NT2/D1 (cell line): ENCODE results near the gene HIPK2.

ENCODE experiments used
- DNase-seq: peaks from one replicate; pipeline ENCODE4 v3.0.0-alpha.2; 2011; ENCODE audit warnings: low read depth, low spot score
- H3K27me3 ChIP-seq: 2 replicates; pipeline ENCODE4 v1.6.0; 2011; ENCODE audit warnings: mild to moderate bottlenecking; ENCODE audit not compliant: insufficient read length, insufficient read depth
- H3K36me3 ChIP-seq: 2 replicates; pipeline ENCODE4 v1.6.1; 2011; ENCODE audit warnings: mild to moderate bottlenecking, low read length, mixed read lengths; ENCODE audit not compliant: insufficient read depth, insufficient read length
- H3K4me1 ChIP-seq: 2 replicates; pipeline ENCODE4 v1.5.1; 2011; ENCODE audit not compliant: insufficient read depth, insufficient read length
- H3K4me3 ChIP-seq: 2 replicates; pipeline ENCODE4 v1.5.1; 2011; ENCODE audit warnings: low read depth; ENCODE audit not compliant: insufficient read length
- H3K9ac ChIP-seq: 2 replicates; pipeline ENCODE4 v1.6.0; 2011; ENCODE audit warnings: low read depth; ENCODE audit not compliant: insufficient read length
- H3K9me3 ChIP-seq: 2 replicates; pipeline ENCODE4 v1.5.1; 2011; ENCODE audit warnings: mild to moderate bottlenecking, low read length; ENCODE audit not compliant: insufficient read depth
- SUZ12 ChIP-seq: IDR thresholded peaks from 2 replicates; pipeline ENCODE4 v1.6.1; 2011; ENCODE audit not compliant: insufficient read length, insufficient read depth; ENCODE audit errors: extremely low read depth
- YY1 ChIP-seq: IDR thresholded peaks from 2 replicates; pipeline ENCODE4 v1.6.1; 2011; ENCODE audit not compliant: insufficient read length, insufficient read depth
- ZNF274 ChIP-seq: IDR thresholded peaks from 2 replicates; pipeline ENCODE4 v1.6.1; 2011; ENCODE audit warnings: mild to moderate bottlenecking, low read depth, low read length

HIPK2 gene

DNA sequence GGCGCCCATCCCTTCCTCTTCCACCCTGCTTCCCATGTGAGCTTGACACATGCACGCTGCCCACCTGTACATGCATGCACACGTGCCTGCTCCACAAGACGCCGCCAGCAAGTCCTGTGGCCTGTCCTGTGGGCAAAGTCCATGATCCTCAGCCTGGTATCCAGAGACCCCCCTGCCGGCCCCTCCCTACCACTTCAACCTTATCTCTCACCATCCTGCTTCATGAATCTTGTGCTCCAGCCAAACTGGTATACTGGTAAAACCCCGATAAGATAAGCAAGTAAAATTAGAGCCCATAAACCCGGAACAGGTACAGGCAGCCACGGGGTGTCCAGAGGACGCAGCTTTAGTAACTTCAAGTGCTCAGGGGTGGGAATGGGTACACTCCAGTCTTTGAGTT, 39.5 kb upstream of the HIPK2 start:
- TF ChIP-seq ZNF274 (no peak), YY1 (no peak), SUZ12 (no peak)
- no peak for DNase-seq
- Histone ChIP-seq H3K9me3 (no peaks in the 10 kb centered on the region), H3K4me1 (no peaks in the 10 kb centered on the region), H3K4me3 (no peak overlapping the region), H3K27me3 (no peaks in the 10 kb centered on the region), H3K9ac (no peak overlapping the region), H3K36me3 (no peaks in the 10 kb centered on the region)

DNA sequence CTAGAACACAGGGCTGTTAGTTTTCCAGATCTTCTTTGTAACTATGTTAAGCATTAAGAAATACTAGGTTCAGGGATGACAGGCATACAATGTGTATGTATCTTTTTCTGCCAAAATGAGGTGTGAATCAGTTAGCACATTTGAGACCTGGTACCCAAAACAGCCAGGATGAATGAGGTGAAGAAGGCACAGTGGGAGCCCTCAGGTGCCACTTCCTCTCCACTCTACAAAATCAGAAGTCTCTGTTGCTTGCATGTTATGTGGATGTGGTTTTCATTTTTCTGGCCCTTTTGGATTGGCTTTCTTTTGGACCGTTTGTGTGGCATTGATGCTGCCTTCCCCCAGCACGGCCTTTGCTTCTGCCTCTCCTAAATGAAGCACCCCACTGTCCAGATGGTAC, 35.9 kb upstream of the HIPK2 start:
- H3K36me3 ChIP-seq = no peaks in the 10 kb centered on the region
- no peaks in the 10 kb centered on the region for H3K9me3 ChIP-seq
- no peaks in the 10 kb centered on the region for H3K4me1 ChIP-seq
- no peaks in the 10 kb centered on the region for H3K27me3 ChIP-seq
- no peak overlapping the region for H3K4me3 ChIP-seq
- no peak overlapping the region for H3K9ac ChIP-seq
- no peak for DNase-seq
- TF ChIP-seq SUZ12 = no peak
- no peak for TF ChIP-seq YY1
- no peak for TF ChIP-seq ZNF274

DNA sequence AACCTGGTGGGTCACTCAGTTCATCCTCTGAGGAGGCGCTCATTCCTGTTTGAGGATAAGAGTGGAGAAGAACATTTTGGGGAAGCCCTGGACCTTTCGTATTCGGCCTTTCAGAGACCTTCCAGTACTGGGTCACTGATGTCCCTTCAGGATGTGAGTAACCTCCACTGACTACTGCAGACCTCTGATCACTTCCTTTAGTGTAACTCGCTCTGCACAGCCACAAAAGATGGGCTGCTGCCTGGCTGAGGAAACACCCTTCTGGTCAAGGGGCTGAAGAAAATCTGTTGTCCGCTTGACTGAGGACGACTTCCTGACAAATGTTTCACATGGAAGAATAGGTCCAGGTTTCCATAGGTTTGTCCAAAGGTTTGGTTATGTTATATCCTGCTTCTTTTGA, 35.4 kb upstream of the HIPK2 start:
- H3K36me3 ChIP-seq = no peaks in the 10 kb centered on the region

DNA sequence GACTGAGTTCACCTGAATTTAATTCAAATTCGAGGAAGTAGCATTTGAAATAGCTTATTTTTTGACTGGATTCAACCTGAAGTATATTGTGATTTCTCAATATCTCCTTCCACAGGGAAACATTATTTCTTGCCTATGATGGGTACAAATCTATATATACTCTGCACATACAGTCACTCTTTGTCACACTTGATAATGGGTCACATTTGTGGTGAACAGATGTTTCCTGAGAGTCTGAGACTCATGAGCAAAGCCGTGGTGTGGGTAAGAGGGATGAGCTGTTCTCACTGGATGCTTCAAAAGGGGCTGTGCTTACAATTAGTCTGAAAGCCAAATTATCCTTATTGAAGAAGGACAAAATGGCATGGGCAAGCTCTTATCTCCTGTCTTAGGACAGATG, 33.3 kb upstream of the HIPK2 start:
- H3K9me3 ChIP-seq = no peaks in the 10 kb centered on the region
- no peaks in the 10 kb centered on the region for H3K36me3 ChIP-seq
- no peaks in the 10 kb centered on the region for H3K27me3 ChIP-seq
- no peak overlapping the region for H3K4me3 ChIP-seq
- no peaks in the 10 kb centered on the region for H3K4me1 ChIP-seq
- no peak for DNase-seq
- TF ChIP-seq YY1 (no peak), SUZ12 (no peak), ZNF274 (no peak)
- H3K9ac ChIP-seq = no peak overlapping the region

More for the DNA sequence above, 35.4 kb upstream of the HIPK2 start:
- no peak for TF ChIP-seq ZNF274
- no peak for TF ChIP-seq SUZ12
- TF ChIP-seq YY1 = no peak
- Histone ChIP-seq H3K4me3 (no peak overlapping the region), H3K4me1 (no peaks in the 10 kb centered on the region), H3K9ac (no peak overlapping the region), H3K9me3 (no peaks in the 10 kb centered on the region), H3K27me3 (no peaks in the 10 kb centered on the region)
- no peak for DNase-seq

DNA sequence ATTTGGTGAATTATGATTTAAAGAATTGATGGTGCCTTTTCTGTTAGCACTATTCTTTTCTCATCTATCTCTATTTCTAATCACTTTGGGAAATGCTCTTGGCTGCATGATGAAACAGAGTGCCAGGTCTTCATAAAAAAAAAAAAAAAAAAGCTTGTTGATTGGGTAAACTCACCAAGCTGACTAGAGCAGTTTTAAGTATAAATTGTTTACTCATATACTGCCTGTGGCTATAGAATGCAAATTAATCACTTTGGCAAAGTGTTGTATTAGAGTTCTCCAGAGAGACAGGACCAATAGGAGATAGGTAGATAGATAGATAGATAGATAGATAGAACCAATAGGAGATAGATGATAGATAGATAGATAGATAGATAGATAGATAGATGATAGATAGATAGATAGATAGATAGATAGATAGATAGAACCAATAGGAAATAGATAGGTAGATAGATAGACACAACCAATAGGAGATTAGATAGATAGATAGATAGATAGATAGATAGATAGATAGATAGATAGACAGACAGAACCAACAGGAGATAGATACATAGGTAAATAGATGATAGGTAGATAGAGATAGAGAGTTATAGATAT, 31.1 kb upstream of the HIPK2 start:
- TF ChIP-seq YY1 = no peak
- no peak for TF ChIP-seq ZNF274
- TF ChIP-seq SUZ12 = no peak
- DNase-seq = no peak
- H3K4me1 ChIP-seq = no peaks in the 10 kb centered on the region
- no peaks in the 10 kb centered on the region for H3K27me3 ChIP-seq
- H3K9me3 ChIP-seq = peaks cover 13% of the 10 kb centered on the region; the same call in 1 of the 2 replicates
- no peak overlapping the region for H3K9ac ChIP-seq
- H3K4me3 ChIP-seq = no peak overlapping the region
- H3K36me3 ChIP-seq = no peaks in the 10 kb centered on the region

DNA sequence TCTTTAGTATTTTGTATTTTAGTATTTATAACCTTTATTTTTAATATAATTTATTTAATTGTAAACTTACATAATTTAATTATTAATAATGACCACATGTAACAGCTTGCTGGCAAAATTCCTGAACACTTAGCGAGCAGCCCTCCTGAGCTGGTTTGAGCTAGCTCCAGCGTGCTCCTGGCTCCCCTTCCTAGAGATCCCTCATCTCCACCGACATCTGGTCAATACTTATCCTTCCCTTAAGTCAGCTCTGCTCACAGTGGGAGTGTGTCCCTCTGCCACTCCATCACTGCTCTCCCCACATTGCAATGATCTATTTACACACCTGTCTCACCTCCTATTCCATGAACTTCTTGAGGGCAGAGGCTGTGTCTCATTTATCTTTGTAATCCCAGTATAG, 30.6 kb upstream of the HIPK2 start:
- TF ChIP-seq ZNF274 = no peak
- no peak for TF ChIP-seq YY1
- TF ChIP-seq SUZ12 = no peak
- Histone ChIP-seq H3K9me3 (peaks cover 18% of the 10 kb centered on the region; the same call in 1 of the 2 replicates), H3K4me1 (no peaks in the 10 kb centered on the region), H3K9ac (no peak overlapping the region), H3K27me3 (no peaks in the 10 kb centered on the region), H3K36me3 (no peaks in the 10 kb centered on the region), H3K4me3 (no peak overlapping the region)
- DNase-seq = no peak

DNA sequence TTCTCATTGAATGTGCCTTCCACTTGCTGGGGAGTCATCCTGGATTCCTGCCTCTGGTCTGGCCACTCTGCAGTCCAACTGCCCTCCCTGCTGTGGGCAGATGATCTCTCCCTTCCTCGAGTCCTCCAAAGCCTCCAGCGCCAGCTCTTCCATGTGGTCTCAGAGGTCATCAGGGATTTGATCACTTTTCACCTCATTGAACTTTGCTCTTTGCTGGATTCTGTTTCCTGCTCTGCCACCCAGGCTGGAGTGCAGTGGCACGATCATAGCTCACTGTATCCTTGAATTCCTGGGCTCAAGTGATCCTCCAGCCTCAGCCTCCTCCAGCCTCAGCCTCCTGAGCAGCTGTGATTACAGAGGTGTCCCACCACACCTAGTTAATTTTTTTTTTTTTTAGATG, 29.2 kb upstream of the HIPK2 start:
- DNase-seq = no peak
- Histone ChIP-seq H3K9me3 (peaks cover 21% of the 10 kb centered on the region; the same call in 1 of the 2 replicates), H3K9ac (no peak overlapping the region), H3K36me3 (no peaks in the 10 kb centered on the region), H3K4me3 (no peak overlapping the region), H3K27me3 (no peaks in the 10 kb centered on the region), H3K4me1 (no peaks in the 10 kb centered on the region)
- TF ChIP-seq SUZ12 (no peak), YY1 (no peak), ZNF274 (no peak)

DNA sequence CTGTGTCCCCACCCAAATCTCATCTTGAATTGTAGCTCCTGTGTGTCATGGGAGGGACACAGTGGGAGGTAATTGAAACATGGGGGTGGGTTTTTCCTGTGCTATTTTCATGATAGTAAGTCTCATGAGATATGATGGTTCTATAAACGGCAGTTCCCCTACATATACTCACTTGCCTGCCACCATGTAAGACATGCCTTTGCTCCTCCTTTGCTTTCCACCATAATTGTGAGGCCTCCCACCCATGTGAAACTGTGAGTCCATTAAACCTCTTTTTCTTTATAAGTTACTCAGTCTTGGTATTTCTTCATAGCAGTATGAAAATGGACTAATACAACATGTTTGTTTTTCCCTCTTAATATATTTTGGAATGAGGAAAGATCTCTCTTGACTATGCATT, 26.8 kb upstream of the HIPK2 start:
- TF ChIP-seq SUZ12 = no peak
- no peak for TF ChIP-seq YY1
- no peak for TF ChIP-seq ZNF274
- H3K36me3 ChIP-seq = no peaks in the 10 kb centered on the region

More for the DNA sequence above, 26.8 kb upstream of the HIPK2 start:
- no peak overlapping the region for H3K4me3 ChIP-seq
- no peaks in the 10 kb centered on the region for H3K27me3 ChIP-seq
- peaks cover 21% of the 10 kb centered on the region; the same call in 1 of the 2 replicates for H3K9me3 ChIP-seq
- H3K4me1 ChIP-seq = no peaks in the 10 kb centered on the region
- no peak overlapping the region for H3K9ac ChIP-seq
- DNase-seq = no peak
